CD4-positive, alpha-beta T cell (primary cell): ENCODE results near the gene IL10RA. TPM values are rescaled to one million over a fixed set of nuclear protein-coding genes. Genes with fewer than 3 reads are reported as not detected.
"Not testable (repeated sequence)": the region's sequence is repeated elsewhere in the genome, so short reads cannot be mapped to it uniquely, and the experiment has no call there.

Experiments used
- ATAC-seq: fragments of 200-7000 bp; cut with Tn5 transposase; one replicate; pipeline ENCODE4 v1.10.0; 2022; ENCODE audit warnings: mild to moderate bottlenecking; ENCODE audit not compliant: poor library complexity
- CTCF ChIA-PET: fragments of 350-600 bp; sonication (Branson Sonifier 250); formaldehyde crosslinking; loops from one replicate; lab custom pipeline; 2021; ENCODE audit warnings: antibody characterized with exemption, inconsistent platforms; lab: Charles Lee
- POLR2A ChIA-PET: fragments of 350-600 bp; sonication (Branson Sonifier 250); formaldehyde crosslinking; loops from one replicate; lab custom pipeline; 2021; ENCODE audit warnings: antibody characterized with exemption, inconsistent platforms; lab: Charles Lee
- DNase-seq, 14 experiments: peaks; one replicate each; pipeline ENCODE4 v3.0.0-alpha.2; 2013 to 2020; ENCODE audit warnings: mixed read lengths in 2 of 14
- H3K27ac ChIP-seq, 2 donors: one replicate each; pipeline versions ENCODE4 v1.5.1 to v1.7.0; 2013; ENCODE audit warnings: low read length in 2 of 2, low read depth in 1 of 2, mild to moderate bottlenecking in 1 of 2
- H3K27me3 ChIP-seq, 2 experiments: 1 replicate in 1 of 2; 2 replicates in 1 of 2; pipeline versions ENCODE4 v1.6.1 to v1.7.0; 2013; ENCODE audit warnings: low read length in 2 of 2, control low read depth in 1 of 2, mild to moderate bottlenecking in 1 of 2, moderate library complexity in 1 of 2; ENCODE audit not compliant: insufficient read depth in 2 of 2, control insufficient read depth in 1 of 2
- H3K36me3 ChIP-seq: one replicate; pipeline ENCODE4 v1.6.1; 2013; ENCODE audit warnings: low read length, control low read depth; ENCODE audit not compliant: insufficient read depth
- H3K4me1 ChIP-seq: one replicate; pipeline ENCODE4 v1.6.1; 2013; ENCODE audit warnings: low read length, control low read depth; ENCODE audit not compliant: insufficient read depth
- H3K4me3 ChIP-seq: one replicate; pipeline ENCODE4 v1.5.1; 2013; ENCODE audit warnings: mild to moderate bottlenecking, low read length, moderate library complexity
- H3K9me3 ChIP-seq, 2 experiments: 1 replicate in 1 of 2; 2 replicates in 1 of 2; pipeline versions ENCODE4 v1.6.1 to v1.7.0; 2013; ENCODE audit warnings: low read length in 2 of 2, mild to moderate bottlenecking in 2 of 2, control low read depth in 1 of 2, moderate library complexity in 1 of 2; ENCODE audit not compliant: control insufficient read depth in 1 of 2, insufficient read depth in 1 of 2
- H3K27ac Mint-ChIP-seq: one replicate; pipeline ENCODE4 v1.8.0; 2020; ENCODE audit warnings: mixed read lengths
- H3K27me3 Mint-ChIP-seq: one replicate; pipeline ENCODE4 v1.8.0; 2021; ENCODE audit warnings: mixed read lengths
- H3K36me3 Mint-ChIP-seq: one replicate; pipeline ENCODE4 v1.8.0; 2021; ENCODE audit warnings: low read depth, mixed read lengths
- H3K4me1 Mint-ChIP-seq: one replicate; pipeline ENCODE4 v1.8.0; 2021; ENCODE audit warnings: low read depth, mixed read lengths
- H3K4me3 Mint-ChIP-seq: one replicate; pipeline ENCODE4 v1.8.0; 2020; ENCODE audit warnings: mild to moderate bottlenecking, mixed read lengths
- H3K9me3 Mint-ChIP-seq: one replicate; pipeline ENCODE4 v1.8.0; 2020; ENCODE audit warnings: mixed read lengths
- intact Hi-C, 2 experiments: fragments of 100-400 bp; cut with DNase I in 1 of 2; cut with micrococcal nuclease in 1 of 2; formaldehyde crosslinking; loops; one replicate each; pipeline versions ENCODE4 v1.15.1 to v1.9.0; 2023 to 2025; cut with DNase I, micrococcal nuclease
- total RNA-seq, 174 experiments: library from RNA in 2 of 174; stranded (reverse) in 2 of 174; gene quantifications; one replicate each; pipeline ENCODE4 v1.2.3 and lab custom pipeline; 2021 to 2026
- TF ChIP-seq, protein P1 (sequence below): fragments of 200-600 bp; IDR thresholded peaks from one replicate; pipeline ENCODE4 v1.8.0; 2022; ENCODE audit warnings: antibody characterized with exemption, mild to moderate bottlenecking

The IL10RA gene
- total RNA-seq, 2 experiments from 2014 or later: 193 to 203 TPM

GRCh38 chr11:118006153-118006534 lies 19.9 kb downstream of the IL10RA start:
- H3K36me3 ChIP-seq: no peaks in the 10 kb centered on the region
- H3K27me3 ChIP-seq: no peaks in the 10 kb centered on the region
- H3K4me3 ChIP-seq: no peak overlapping the region
- no peaks in the 10 kb centered on the region for H3K9me3 Mint-ChIP-seq
- peaks cover 0 to 3% of the 10 kb centered on the region in 2 experiments for H3K9me3 ChIP-seq
- peak overlapping the region in 1 of 2 donors; percentile 79 for H3K27ac ChIP-seq
- H3K4me1 Mint-ChIP-seq: peaks cover 98% of the 10 kb centered on the region
- ChIA-PET CTCF (interaction anchor here (0.6 to 1.0 kb wide), 2 partner anchors 47 to 59 kb away, joined by 3 read pairs; no protein-coding TSS in a partner anchor), POLR2A (interaction anchor here (0.7 to 17.1 kb wide), 6 partner anchors 10 to 54 kb away, joined by 3 to 392 read pairs (median 68); partner anchors contain the start of gene IL10RA)
- H3K36me3 Mint-ChIP-seq: peaks cover 23% of the 10 kb centered on the region
- H3K4me3 Mint-ChIP-seq: no peak overlapping the region
- peaks cover 100% of the 10 kb centered on the region for H3K4me1 ChIP-seq
- DNase-seq: peak in 1 of 14 experiments; percentile 8
- TF ChIP-seq, protein P1, sequence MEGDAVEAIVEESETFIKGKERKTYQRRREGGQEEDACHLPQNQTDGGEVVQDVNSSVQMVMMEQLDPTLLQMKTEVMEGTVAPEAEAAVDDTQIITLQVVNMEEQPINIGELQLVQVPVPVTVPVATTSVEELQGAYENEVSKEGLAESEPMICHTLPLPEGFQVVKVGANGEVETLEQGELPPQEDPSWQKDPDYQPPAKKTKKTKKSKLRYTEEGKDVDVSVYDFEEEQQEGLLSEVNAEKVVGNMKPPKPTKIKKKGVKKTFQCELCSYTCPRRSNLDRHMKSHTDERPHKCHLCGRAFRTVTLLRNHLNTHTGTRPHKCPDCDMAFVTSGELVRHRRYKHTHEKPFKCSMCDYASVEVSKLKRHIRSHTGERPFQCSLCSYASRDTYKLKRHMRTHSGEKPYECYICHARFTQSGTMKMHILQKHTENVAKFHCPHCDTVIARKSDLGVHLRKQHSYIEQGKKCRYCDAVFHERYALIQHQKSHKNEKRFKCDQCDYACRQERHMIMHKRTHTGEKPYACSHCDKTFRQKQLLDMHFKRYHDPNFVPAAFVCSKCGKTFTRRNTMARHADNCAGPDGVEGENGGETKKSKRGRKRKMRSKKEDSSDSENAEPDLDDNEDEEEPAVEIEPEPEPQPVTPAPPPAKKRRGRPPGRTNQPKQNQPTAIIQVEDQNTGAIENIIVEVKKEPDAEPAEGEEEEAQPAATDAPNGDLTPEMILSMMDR: no peak
- no peak for ATAC-seq
- peak overlapping the region; percentile 83 for H3K27ac Mint-ChIP-seq
- H3K27me3 Mint-ChIP-seq: no peaks in the 10 kb centered on the region
- intact Hi-C loops: loop anchor here in 1 of 2 experiments (5.0 kb wide), 1 partner anchor 41 kb away; no protein-coding TSS in a partner anchor

DNA sequence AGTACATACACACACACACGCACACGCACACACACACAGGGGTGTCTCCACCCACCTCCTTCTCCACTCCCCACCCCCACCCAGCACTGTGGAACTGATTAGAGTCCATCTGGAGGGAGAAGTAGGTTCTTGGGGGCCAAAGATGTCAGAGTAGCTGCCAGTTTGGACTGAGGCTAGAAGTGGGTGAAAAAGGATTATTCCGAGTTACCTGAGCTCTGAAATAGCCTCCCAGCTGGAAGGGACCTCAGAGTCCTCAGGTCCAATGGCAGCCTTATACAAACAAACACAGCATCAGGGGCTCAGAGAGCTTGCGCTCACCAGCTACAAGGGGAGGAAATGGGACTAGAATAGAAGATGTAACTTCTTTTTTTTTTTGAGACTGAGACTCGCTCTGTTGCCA lies 20.8 kb downstream of the IL10RA start:
- Mint-ChIP-seq H3K4me1 (peaks cover 97% of the 10 kb centered on the region), H3K9me3 (no peaks in the 10 kb centered on the region), H3K4me3 (peak overlapping the region; percentile 68), H3K27me3 (no peaks in the 10 kb centered on the region), H3K27ac (peak overlapping the region; percentile 83), H3K36me3 (peaks cover 14% of the 10 kb centered on the region)
- intact Hi-C loops: loop anchor here in 1 of 2 experiments (5.0 kb wide), 1 partner anchor 40 kb away; no protein-coding TSS in a partner anchor
- CTCF ChIA-PET: interaction anchor here (0.7 to 1.9 kb wide), 8 partner anchors 8 to 163 kb away, joined by 3 to 6 read pairs (median 3); no protein-coding TSS in a partner anchor
- Histone ChIP-seq H3K27ac (peak overlapping the region in 1 of 2 donors; percentile 79), H3K9me3 (peaks cover 0 to 3% of the 10 kb centered on the region in 2 experiments), H3K4me1 (peaks cover 100% of the 10 kb centered on the region), H3K36me3 (no peaks in the 10 kb centered on the region), H3K4me3 (no peak overlapping the region), H3K27me3 (no peaks in the 10 kb centered on the region)
- POLR2A ChIA-PET: interaction anchor here (0.6 to 17.1 kb wide), 9 partner anchors 9 to 836 kb away, joined by 3 to 392 read pairs (median 7); partner anchors contain the start of gene IL10RA
- ATAC-seq: no peak
- TF ChIP-seq, protein P1: no peak
- DNase-seq: peak in 3 of 14 experiments; percentile 33 to 45 (median 34)

- H3K9me3 ChIP-seq, H3K9me3 Mint-ChIP-seq, H3K36me3 ChIP-seq, H3K36me3 Mint-ChIP-seq, H3K27me3 Mint-ChIP-seq, H3K27me3 ChIP-seq: not testable (repeated sequence)
- ATAC-seq (peak; percentile 54), DNase-seq (peak in 6 of 14 experiments; percentile 29 to 86 (median 58))
- CTCF ChIA-PET: interaction anchor here (0.9 to 1.9 kb wide), 5 partner anchors 19 to 164 kb away, joined by 3 to 6 read pairs (median 5); no protein-coding TSS in a partner anchor
- Histone ChIP-seq H3K27ac (peak overlapping the region; percentile 48 to 79), H3K4me1 (peaks cover 100% of the 10 kb centered on the region), H3K4me3 (peak overlapping the region; percentile 15)
- H3K27ac Mint-ChIP-seq: peak overlapping the region; percentile 83
- peak overlapping the region; percentile 68 for H3K4me3 Mint-ChIP-seq
- POLR2A ChIA-PET: interaction anchor here (0.6 to 17.1 kb wide), 10 partner anchors 8 to 835 kb away, joined by 3 to 392 read pairs (median 5); partner anchors contain the start of gene IL10RA
- intact Hi-C loops: loop anchor here in 1 of 2 experiments (5.0 kb wide), 1 partner anchor 40 kb away; no protein-coding TSS in a partner anchor
- peaks cover 97% of the 10 kb centered on the region for H3K4me1 Mint-ChIP-seq
Measured at GRCh38 chr11:118007563-118008270, 21.5 kb downstream of the IL10RA start.
